Measurements from ENCODE around the gene APOC4. TPM values are rescaled to one million over a fixed set of nuclear protein-coding genes. Genes with fewer than 3 reads are reported as not detected.

APOC4 gene
- total and polyA plus RNA-seq, 2 experiments from 2014 or later = not detected

DNA sequence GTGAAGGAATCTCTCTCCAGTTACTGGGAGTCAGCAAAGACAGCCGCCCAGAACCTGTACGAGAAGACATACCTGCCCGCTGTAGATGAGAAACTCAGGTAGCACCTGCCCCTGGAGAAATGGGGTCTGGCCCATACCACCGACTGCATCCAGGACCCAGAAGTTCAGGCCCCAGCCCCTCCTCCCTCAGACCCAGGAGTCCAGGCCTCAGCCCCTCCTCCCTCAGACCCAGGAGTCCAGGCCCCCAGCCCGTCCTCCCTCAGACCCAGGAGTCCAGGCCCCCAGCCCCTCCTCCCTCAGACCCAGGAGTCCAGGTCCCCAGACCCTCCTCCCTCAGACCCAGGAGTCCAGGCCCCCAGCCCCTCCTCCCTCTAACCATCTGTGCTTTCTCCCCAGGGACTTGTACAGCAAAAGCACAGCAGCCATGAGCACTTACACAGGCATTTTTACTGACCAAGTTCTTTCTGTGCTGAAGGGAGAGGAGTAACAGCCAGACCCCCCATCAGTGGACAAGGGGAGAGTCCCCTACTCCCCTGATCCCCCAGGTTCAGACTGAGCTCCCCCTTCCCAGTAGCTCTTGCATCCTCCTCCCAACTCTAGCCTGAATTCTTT, 6.8 kb downstream of the APOC4 start (continued):
- TF ChIP-seq ZNF462 (CRISPR knock-in tag; IDR thresholded peaks at IDR 0.05) = no peak
- TF ChIP-seq, protein P1, sequence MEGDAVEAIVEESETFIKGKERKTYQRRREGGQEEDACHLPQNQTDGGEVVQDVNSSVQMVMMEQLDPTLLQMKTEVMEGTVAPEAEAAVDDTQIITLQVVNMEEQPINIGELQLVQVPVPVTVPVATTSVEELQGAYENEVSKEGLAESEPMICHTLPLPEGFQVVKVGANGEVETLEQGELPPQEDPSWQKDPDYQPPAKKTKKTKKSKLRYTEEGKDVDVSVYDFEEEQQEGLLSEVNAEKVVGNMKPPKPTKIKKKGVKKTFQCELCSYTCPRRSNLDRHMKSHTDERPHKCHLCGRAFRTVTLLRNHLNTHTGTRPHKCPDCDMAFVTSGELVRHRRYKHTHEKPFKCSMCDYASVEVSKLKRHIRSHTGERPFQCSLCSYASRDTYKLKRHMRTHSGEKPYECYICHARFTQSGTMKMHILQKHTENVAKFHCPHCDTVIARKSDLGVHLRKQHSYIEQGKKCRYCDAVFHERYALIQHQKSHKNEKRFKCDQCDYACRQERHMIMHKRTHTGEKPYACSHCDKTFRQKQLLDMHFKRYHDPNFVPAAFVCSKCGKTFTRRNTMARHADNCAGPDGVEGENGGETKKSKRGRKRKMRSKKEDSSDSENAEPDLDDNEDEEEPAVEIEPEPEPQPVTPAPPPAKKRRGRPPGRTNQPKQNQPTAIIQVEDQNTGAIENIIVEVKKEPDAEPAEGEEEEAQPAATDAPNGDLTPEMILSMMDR (conservative IDR thresholded peaks at IDR 0.05; ENCODE audit: low read depth in 2 of 2) = no peak

DNA sequence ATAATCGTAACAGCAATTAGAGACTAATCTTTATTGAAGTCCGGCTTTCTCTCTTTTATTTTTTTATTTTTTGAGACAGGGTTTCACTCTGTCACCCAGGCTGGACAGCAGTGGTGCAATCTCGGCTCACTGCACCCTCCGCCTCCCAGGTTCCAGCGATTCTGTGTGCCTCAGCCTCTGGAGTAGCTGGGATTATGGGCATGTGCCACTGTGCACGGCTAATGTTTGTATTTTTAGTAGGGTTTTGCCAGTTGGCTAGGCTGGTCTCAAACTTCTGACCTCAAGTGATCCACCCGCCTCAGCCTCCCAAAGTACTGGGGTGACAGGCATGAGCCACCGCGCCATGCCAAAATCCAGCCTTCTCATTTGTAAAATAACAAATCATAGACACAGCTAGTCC, 7.5 kb downstream of the APOC4 start:
- Histone ChIP-seq H3K36me3 (ENCODE audit: insufficient read depth) (no peaks in the 10 kb centered on the region), H3K4me2 (no peak overlapping the region), H3K27ac (ENCODE audit: low read depth) (no peak overlapping the region), H3F3A (replicated peaks; ENCODE audit: low read depth) (peaks cover 8% of the 10 kb centered on the region; the same call in 1 of the 2 replicates), H3K4me1 (ENCODE audit: insufficient read depth) (no peaks in the 10 kb centered on the region), H3K9me2 (ENCODE audit: insufficient read depth) (no peaks in the 10 kb centered on the region), H3K79me2 (replicated peaks; ENCODE audit: insufficient read depth) (no peaks in the 10 kb centered on the region), H3K4me3 (no peak overlapping the region), H4K20me1 (replicated peaks; ENCODE audit: insufficient read depth) (no peaks in the 10 kb centered on the region), H3K27me3 (ENCODE audit: insufficient read depth) (no peaks in the 10 kb centered on the region), H2AFZ (no peak overlapping the region)
- H3K27me3 Mint-ChIP-seq (ENCODE audit: insufficient read depth, low read depth, poor library complexity) = peaks cover 8% of the 10 kb centered on the region
- H3K36me3 Mint-ChIP-seq (ENCODE audit: low read depth) = no peaks in the 10 kb centered on the region; the same call in 2 of the 3 replicates
- DNase-seq (ENCODE audit: low spot score) (no peak), ATAC-seq (no peak)
- H3K9me3 Mint-ChIP-seq = no peaks in the 10 kb centered on the region; the same call in 1 of the 3 replicates
- no peak overlapping the region for H3K27ac Mint-ChIP-seq
- no peak overlapping the region for H3K4me3 Mint-ChIP-seq
- peaks cover 2% of the 10 kb centered on the region; the same call in 1 of the 3 replicates for H3K4me1 Mint-ChIP-seq
- TF ChIP-seq, protein P1 (conservative IDR thresholded peaks at IDR 0.05; ENCODE audit: low read depth in 2 of 2) = no peak
- TF ChIP-seq EZH2phosphoT487 (IDR thresholded peaks at IDR 0.05; ENCODE audit: unreplicated experiment) (no peak), ZNF462 (CRISPR knock-in tag; IDR thresholded peaks at IDR 0.05) (no peak)

Data from GM23338 (cell line).